ENCODE data around the gene NR2C2.
A peak's percentile ranks its signal among the peaks of the same experiment; 100 is the strongest.

NR2C2 gene

GRCh38 chr3:14921811-14922705, 25.3 kb upstream of the NR2C2 start:
- DNase-seq: no peak

DNA sequence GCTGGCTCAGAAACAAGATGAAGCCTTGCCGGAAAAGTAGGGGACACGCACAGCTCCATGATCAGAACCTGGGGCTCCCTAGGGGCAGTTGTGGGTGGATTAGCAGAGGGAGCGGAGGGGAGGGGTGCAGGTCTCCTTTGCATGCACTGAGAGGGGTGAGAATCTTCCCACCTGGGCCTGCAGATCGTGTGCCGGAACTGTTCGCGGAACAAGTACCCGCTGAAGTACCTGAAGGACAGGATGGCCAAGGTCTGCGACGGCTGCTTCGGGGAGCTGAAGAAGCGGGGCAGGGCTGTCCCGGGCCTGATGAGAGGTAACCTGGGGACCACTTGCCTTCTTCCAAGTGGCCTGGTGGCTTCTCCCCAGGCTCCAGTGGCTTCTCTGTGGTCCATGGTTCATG, 24.5 kb upstream of the NR2C2 start:
- DNase-seq: no peak

DNA sequence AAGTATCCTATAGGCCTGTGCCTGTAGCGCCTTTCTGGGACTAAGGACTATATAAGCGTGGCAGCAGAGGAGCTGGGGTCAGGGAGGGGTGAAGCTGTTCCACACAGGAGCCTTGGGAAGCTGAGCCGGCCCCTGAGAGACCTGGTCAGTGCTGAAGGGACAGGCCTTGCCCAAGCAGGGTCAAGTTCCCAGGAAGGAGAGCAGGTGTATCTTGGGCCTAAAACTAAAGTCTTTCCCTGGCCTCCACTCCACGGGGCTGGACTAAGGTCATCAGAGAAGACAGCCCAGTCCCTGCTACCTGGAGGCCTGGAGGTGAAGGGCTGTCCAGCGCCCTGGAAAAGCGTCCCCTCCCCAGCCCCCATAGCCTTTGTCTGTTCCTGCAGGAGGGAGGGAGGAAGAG, 23.9 kb upstream of the NR2C2 start:
- no peak for DNase-seq

- DNase-seq: peak; percentile 44
Measured at GRCh38 chr3:14925729-14926591, 21.4 kb upstream of the NR2C2 start.

DNA sequence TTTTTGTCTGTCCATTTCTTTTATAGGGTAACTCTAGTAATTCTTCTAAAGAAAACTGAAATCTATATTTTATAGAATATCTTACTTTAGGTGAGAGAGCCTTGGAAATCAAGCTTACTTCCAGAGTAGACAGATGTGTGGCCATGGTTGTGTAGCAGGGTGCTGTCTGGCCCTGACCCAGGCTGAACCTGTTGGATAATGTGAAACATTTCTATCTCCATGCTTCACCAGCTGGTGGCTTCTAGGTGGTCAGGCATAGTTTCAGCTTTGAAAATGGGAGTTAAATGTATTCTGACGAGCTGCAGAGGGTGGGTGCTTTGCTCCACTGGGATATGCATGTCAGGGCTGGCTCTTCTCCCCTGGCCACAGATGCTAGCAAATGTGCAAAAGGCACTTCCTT, 20.8 kb upstream of the NR2C2 start:
- DNase-seq: no peak

GRCh38 chr3:14927308-14927707, 20.1 kb upstream of the NR2C2 start:
- DNase-seq: no peak

DNA sequence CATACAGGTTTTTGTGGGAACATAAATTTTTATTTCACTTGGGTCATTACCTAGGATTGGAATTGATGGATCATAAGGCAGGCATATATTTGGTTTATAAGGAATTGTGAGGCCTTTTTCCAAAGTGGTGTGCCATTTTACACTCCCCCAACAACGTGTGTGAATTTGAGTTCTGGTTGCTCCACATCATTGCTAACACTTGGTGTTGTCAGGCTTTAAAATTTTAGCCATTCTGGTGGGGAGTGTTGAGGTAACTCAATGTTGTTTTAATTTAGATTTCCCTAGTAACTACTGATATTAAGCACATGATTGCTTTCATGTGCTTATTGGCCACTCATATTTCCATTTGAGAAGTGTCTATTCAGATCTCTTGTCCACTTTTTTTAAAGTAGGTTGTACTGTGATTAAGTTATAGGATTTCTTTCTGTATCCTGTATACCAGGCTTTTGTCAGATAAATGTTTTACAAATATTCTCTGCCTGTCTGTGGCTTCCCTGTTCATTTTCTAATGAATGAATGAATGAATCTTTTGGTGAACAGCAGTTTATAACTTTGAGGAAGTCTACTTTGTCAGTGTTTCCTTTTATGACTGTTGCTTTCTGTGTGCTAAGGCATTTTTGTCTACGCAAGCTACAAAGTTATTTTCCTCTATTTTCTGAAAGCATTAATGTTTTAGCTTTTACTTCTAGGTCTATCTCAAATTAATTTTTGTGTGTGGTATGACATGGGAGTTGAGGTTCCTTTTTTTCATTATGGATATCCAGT, 17.9 kb upstream of the NR2C2 start:
- no peak for DNase-seq

GRCh38 chr3:14933820-14934425, 13.5 kb upstream of the NR2C2 start:
- no peak for DNase-seq

- DNase-seq: no peak
Measured at GRCh38 chr3:14935592-14936345, 11.6 kb upstream of the NR2C2 start.

GRCh38 chr3:14938954-14939353, 8.4 kb upstream of the NR2C2 start:
- no peak for DNase-seq

GRCh38 chr3:14941871-14942270, 5.5 kb upstream of the NR2C2 start:
- DNase-seq: no peak

DNA sequence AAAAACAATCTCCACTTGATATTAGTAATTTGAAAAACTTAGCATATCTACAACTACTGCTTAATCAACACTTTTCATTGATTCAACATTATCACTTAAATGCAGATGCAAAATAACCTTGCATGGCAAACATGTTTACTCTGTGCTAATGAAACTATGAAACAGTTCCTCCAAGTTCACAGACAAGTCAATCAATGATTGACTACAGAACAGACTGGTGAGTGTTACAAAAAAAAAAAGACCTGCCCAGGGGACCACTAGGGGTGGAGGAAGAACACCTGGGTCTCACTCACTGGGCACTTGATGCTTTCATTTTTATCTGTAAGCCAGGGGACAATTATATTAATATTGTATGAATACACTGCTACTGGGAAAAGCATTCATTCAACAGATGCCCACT, 4.3 kb upstream of the NR2C2 start:
- DNase-seq: no peak

DNA sequence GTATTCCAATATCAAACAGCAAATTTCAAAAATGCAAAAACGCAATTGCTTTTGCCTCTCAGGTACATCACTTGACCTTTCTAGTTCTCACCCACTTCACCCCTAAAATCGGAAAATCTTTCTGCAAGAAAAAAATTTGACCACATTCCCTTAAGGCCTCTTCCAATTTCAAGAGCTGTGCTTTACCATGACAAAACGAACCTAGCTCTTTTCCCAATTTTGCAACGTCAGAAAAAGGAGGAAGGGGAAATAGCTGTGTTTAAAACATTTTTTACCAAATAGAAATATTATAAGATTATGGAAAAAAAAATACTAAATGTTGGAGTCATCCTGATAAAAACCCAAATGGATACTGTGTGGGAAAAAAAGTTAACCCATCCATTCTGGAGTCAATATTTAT, 1.1 kb upstream of the NR2C2 start:
- DNase-seq: no peak

DNA sequence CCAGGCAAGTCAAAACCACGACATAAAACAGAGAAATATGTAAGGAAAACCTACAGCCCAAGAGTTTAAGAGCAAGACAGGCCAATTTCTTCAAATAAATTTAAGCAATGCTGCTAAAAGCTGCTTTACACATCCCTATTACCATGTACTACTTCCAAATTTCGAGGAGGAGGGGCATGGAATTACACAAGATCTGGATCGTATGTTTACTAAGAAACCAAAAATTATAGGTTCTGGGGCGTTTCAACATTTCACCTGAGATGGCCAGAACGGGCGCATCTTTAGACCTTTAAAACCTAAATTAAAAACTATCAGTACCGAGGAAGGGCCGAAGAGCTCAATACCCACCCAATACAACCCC, 664 bp upstream of the NR2C2 start:
- DNase-seq: no peak

- peak; percentile 92 for DNase-seq
Measured at GRCh38 chr3:14947886-14948608, 664 bp downstream of the NR2C2 start.

GRCh38 chr3:14948609-14949038, 1.2 kb downstream of the NR2C2 start:
- DNase-seq: no peak

DNA sequence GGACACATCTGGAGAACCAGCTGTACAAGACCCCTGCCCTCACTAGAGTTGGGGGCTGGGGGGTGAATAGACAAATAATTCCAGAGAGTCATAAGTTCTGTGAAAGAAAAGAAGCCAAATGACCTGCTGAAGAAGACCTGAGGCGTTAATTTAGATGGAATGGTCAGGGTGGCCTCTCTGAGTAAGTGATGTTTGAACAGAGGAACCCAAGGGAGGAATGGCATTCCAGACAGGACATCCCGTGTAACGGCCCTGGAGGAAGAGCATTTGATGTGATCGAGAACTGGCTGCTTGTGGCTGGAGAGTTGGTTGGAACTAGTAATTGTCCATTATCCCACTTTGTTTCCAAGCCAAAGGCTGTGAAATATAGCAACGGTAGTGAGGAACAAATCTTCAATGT, 1.7 kb downstream of the NR2C2 start:
- no peak for DNase-seq

GRCh38 chr3:14950274-14950673, 2.9 kb downstream of the NR2C2 start:
- DNase-seq: no peak

DNA sequence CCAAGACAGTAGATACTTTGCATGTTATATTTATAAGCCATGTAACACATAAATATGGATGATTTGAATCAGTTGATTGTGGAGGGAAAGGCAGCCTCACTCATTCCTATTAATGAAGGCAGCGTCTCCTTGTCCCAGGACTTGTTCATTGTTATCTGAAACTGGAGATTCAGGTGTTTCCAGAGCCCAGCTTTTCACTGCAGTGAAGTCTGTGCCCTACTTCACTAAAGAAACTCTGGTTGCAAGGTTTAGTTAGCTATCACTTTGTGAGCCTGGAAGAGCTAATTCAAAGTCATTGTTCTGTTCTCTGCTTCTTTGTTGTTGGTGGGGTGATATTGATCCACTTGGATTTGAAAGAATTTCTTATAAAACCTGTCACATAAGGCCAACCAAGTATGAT, 9.8 kb downstream of the NR2C2 start:
- no peak for DNase-seq

- no peak for DNase-seq
Measured at GRCh38 chr3:14957925-14958324, 10.5 kb downstream of the NR2C2 start.

DNA sequence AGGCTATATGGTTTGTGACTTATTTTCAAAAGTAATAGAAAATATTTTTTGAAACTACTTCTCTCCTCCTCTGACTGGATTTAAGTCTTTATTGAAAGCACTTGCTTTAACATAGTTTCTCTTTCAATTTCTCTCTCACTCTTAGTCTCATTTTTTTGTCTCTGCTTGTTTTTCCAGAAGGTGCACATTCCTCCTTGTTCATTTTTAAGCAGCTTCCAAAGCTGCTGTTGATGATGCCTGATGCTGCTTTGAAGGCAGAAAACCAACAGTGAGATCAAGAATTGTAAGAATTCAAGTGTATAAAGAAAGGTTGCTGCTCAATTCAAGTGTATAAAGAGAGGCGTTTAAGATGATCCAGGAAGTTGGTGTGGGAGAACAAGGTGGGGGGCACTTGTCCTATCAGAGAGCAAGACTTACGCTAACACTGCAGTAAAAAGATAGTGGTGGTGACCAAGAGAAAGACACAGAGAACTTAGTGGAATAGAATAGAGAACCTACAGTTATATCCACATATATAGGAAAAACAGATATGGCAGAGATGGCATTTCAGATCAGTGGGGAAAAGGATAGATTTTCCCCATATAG, 12.1 kb downstream of the NR2C2 start:
- DNase-seq: no peak

All from NCI-H774 (cell line).